D721Med (cell line): ENCODE measurements around the gene LETM1.
A peak's percentile ranks its signal among the peaks of the same experiment; 100 is the strongest.

Source experiments
- DNase-seq: peaks from one replicate; pipeline ENCODE4 v3.0.0; 2011; ENCODE audit warnings: low spot score; ENCODE audit not compliant: insufficient read length
- FAIRE-seq: peaks from 2 replicates; lab custom pipeline; 2011; peaks lifted over from hg19 to GRCh38; lab: Jason Lieb, UNC
- TF ChIP-seq, protein P1 (sequence below): IDR thresholded peaks from 2 replicates; pipeline ENCODE4 v1.5.1; 2012; ENCODE audit warnings: mild to moderate bottlenecking, control low read depth; ENCODE audit not compliant: insufficient read depth; ENCODE audit errors: missing control alignments

The LETM1 gene

DNA sequence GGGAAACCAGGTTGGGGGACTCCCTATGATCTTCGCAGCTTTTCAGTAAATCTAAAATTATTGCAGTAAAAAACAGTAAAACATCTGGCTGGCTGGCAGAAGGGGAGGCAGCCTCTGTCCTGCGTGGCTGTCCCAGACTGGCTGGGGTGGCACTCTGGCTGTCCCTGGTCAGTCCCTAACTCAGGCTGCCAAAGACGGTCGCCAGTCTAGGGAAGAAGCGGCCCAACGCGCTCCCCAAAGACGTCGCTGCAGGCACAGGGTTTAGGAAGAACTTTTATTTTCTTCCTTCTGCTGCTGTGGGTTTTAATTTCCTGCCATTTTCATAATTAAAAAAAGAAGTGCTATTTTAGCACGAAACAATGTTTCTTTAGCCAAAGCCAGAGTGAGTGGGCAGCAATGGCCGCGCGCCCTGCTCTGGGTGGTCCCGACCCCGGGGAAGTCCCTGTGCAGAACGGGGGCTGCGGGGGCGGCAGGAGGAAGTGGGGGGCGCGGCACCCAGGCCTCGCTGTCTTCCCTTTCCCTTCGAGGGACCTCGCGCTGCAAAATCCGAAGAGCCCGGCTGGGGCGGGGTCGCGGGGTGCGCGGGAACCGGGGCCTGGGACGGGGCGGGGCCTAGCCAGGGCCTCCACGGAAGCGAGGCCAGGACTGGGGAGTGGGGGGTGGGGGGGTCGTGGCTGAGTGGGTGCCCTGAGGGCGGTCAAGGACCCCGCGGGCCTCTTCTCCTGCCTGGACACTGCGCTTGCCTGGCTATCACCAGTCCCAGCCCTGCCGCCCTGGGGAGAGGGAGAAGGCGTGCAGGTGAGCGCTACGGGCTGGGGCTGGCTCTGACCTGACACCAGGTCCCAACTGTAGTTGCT is 6.3 kb upstream of the LETM1 start:
- no peak for FAIRE-seq

GRCh38 chr4:1859389-1859753 is 3.4 kb upstream of the LETM1 start:
- FAIRE-seq, result no peak
- TF ChIP-seq, protein P1, sequence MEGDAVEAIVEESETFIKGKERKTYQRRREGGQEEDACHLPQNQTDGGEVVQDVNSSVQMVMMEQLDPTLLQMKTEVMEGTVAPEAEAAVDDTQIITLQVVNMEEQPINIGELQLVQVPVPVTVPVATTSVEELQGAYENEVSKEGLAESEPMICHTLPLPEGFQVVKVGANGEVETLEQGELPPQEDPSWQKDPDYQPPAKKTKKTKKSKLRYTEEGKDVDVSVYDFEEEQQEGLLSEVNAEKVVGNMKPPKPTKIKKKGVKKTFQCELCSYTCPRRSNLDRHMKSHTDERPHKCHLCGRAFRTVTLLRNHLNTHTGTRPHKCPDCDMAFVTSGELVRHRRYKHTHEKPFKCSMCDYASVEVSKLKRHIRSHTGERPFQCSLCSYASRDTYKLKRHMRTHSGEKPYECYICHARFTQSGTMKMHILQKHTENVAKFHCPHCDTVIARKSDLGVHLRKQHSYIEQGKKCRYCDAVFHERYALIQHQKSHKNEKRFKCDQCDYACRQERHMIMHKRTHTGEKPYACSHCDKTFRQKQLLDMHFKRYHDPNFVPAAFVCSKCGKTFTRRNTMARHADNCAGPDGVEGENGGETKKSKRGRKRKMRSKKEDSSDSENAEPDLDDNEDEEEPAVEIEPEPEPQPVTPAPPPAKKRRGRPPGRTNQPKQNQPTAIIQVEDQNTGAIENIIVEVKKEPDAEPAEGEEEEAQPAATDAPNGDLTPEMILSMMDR, result peak; percentile 14
- DNase-seq, result no peak

More for the DNA sequence above, 6.3 kb upstream of the LETM1 start:
- no peak for DNase-seq
- TF ChIP-seq, protein P1, result no peak

- TF ChIP-seq, protein P1, result no peak
- FAIRE-seq (no peak), DNase-seq (no peak)
Observed at GRCh38 chr4:1857931-1858330, 2.0 kb upstream of the LETM1 start.

DNA sequence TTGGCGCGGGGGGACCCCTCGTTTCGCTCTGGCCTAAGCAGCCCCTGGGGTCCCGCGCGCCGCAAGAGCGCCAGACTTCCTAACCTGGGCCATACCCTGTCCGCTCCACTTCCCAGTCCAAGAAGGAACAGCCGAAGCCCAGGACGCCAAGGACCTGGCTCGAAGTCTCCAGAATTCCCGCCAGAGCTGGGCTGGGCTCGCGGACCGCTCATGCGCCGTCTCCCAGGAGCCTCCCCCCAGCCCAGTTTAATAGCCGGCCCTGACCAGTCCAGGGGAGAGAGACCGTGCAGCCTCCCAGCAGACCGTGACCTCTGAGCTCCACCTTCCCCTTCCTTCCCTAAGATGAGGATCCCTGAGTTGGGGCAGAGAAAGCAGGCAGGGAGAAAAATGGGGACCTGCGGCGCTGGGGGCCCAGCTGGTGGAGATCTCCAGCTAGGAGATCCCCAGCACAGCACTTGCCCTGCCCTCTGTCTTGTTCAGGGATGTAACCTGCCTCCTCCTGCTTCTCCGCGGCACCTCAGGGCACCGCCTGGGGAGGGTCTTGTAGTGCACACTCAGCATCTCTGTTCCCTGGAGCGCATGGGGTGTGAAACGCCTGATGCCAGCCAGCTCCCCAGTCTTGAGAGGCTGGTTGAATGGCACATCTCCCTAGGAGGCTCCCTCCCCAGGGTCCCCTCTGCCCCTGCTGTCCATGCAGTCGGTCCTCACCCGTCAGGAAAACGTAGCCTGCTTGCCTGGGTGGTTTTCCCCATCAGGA is 1.2 kb upstream of the LETM1 start:
- DNase-seq, result no peak
- TF ChIP-seq, protein P1, result no peak
- FAIRE-seq, result no peak

DNA sequence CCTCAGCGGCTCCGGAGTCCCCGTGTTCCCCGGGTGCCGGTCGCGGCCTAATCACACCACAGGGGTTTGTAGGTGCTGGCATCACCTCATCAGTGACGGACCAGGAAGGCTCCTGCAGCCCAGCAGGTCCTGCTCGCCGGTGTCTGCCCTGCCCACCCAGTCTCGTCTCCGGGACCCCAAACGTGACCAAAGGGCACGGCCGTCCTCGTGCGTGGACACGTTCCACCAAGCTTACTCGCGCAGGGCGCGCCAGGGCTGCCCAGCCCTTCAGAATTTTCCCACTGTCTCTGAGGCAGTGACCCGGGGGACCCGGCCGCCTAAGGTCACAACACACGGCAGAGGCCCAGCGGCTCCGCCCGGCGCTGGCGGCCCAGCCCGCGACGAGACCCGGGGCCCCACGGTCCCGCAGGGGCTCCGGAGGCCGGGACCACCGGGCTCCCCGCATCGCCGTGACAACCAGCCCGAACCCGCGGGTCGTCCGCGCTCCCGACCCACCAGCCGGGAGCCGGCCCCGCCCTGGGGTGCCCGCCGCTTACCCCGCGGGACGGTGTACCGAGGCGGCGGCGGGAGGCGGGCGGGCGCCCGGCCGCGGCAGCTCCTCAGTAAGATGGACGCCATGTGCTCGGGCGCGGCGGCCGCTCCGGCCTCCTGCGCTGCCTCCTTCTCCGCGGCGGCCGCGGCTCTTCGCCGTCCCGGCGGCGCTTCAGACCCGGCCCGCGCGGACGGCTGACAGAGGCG is 454 bp downstream of the LETM1 start:
- FAIRE-seq, result no peak
- TF ChIP-seq, protein P1, result no peak
- no peak for DNase-seq

DNA sequence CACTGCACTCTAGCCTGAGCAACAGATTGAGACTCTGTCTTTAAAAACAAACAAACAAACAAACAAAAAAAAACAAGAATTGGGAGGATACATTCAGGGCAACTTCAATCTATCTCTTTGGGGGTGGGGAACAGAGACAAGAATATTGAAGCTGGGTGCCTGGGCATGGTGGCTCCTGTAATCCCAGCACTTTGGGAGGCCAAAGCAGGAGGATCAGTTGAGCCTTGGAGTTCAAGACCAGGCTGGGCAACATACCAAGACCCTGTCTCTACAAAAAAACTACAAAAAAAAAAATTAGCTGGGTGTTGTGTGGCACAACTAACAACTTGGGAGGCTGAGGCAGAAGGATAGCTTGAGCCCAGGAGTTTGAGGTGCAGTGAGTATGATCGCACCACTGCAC is 1.2 kb downstream of the LETM1 start:
- no peak for FAIRE-seq
- DNase-seq, result no peak
- TF ChIP-seq, protein P1, result no peak
